ENCODE measurements around the gene TNFAIP1. TPM values are rescaled to one million over a fixed set of nuclear protein-coding genes. Genes with fewer than 3 reads are reported as not detected.
"Not testable (repeated sequence)": the region's sequence is repeated elsewhere in the genome, so short reads cannot be mapped to it uniquely, and the experiment has no call there.

Gene TNFAIP1
- total RNA-seq, 1 donor: 31.8 TPM

DNA sequence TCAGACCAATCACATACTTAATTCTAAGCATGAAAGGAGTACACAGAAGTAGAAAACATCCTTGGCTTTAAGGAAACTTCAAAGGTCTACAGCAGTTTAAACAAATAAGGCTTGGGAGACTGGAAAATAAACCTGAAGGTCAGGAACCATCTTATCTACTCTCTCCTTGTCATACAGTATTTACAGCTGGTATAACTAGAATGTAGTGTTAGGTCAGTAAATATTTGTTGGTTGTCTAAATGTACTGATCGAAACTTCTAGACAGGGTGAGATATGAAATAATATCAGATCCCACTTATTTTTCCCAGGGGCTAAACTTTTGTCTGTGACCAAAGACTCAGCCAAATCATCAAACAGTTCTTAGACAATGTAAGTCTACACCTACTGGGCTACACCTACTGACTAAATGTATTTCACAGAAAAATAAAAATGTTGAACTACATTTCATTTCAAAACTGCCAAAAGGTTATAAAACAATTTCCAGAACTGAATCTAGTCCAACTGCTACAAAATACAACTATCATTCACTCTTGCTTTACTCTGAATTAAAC is 43.7 kb upstream of the TNFAIP1 start:
- Histone ChIP-seq H3K27me3 (ENCODE audit: insufficient read depth, low read length) (peaks cover 6% of the 10 kb centered on the region), H3K4me2 (ENCODE audit: insufficient read depth, low read length) (no peak overlapping the region), H3K9me3 (ENCODE audit: low read depth, low read length) (no peaks in the 10 kb centered on the region)

DNA sequence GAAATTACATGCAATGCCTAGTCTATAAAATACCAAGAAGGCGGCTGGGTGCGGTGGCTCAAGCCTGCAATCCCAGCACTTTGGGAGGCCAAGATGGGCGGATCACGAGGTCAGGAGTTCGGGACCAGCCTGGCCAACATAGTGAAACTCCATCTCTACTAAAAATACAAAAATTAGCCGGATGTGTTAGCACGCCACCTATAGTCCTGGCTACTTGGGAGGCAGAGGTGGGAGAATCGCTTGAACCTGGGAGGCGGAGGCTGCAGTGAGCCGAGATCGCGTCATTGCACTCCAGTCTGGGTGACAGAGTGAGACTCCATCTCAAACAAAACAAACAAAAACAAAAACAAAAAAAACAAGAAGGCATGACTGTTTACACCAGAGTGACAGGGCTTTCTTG is 42.7 kb upstream of the TNFAIP1 start:
- H3K4me2 ChIP-seq (ENCODE audit: insufficient read depth, low read length); H3K4me3 ChIP-seq (ENCODE audit: insufficient read depth, low read length); H3K27ac ChIP-seq (ENCODE audit: low read depth, low read length); DNase-seq (ENCODE audit: insufficient read length, low spot score, missing footprints); H3K79me2 ChIP-seq (ENCODE audit: insufficient read depth, low read length); H4K20me1 ChIP-seq (ENCODE audit: insufficient read depth, low read length); H3K4me1 ChIP-seq (ENCODE audit: insufficient read depth, low read length); H2AFZ ChIP-seq (ENCODE audit: low read length); H3K27me3 ChIP-seq (ENCODE audit: insufficient read depth, low read length); H3K36me3 ChIP-seq (ENCODE audit: insufficient read depth, low read length); H3K9me3 ChIP-seq (ENCODE audit: low read depth, low read length): not testable (repeated sequence)

More for the DNA sequence above, 43.7 kb upstream of the TNFAIP1 start:
- Histone ChIP-seq H3K36me3 (ENCODE audit: insufficient read depth, low read length) (no peaks in the 10 kb centered on the region), H3K4me3 (ENCODE audit: insufficient read depth, low read length) (no peak overlapping the region), H4K20me1 (ENCODE audit: insufficient read depth, low read length) (no peaks in the 10 kb centered on the region), H3K27ac (ENCODE audit: low read depth, low read length) (no peak overlapping the region), H2AFZ (ENCODE audit: low read length) (no peak overlapping the region), H3K4me1 (ENCODE audit: insufficient read depth, low read length) (no peaks in the 10 kb centered on the region), H3K79me2 (ENCODE audit: insufficient read depth, low read length) (no peaks in the 10 kb centered on the region)
- TF ChIP-seq CTCF (IDR thresholded peaks at IDR 0.05; ENCODE audit: extremely low read depth, low read depth, low read length): no peak
- DNase-seq (ENCODE audit: insufficient read length, low spot score, missing footprints): peak; percentile 62

GRCh38 chr17:28293994-28294393 is 41.6 kb upstream of the TNFAIP1 start:
- Histone ChIP-seq H3K9me3 (ENCODE audit: low read depth, low read length) (no peaks in the 10 kb centered on the region), H3K4me2 (ENCODE audit: insufficient read depth, low read length) (no peak overlapping the region), H3K79me2 (ENCODE audit: insufficient read depth, low read length) (no peaks in the 10 kb centered on the region), H3K27me3 (ENCODE audit: insufficient read depth, low read length) (peaks cover 8% of the 10 kb centered on the region), H3K36me3 (ENCODE audit: insufficient read depth, low read length) (no peaks in the 10 kb centered on the region), H3K4me1 (ENCODE audit: insufficient read depth, low read length) (no peaks in the 10 kb centered on the region), H4K20me1 (ENCODE audit: insufficient read depth, low read length) (no peaks in the 10 kb centered on the region), H3K27ac (ENCODE audit: low read depth, low read length) (no peak overlapping the region), H3K4me3 (ENCODE audit: insufficient read depth, low read length) (no peak overlapping the region), H2AFZ (ENCODE audit: low read length) (no peak overlapping the region)
- DNase-seq (ENCODE audit: insufficient read length, low spot score, missing footprints): no peak
- no peak for TF ChIP-seq CTCF (IDR thresholded peaks at IDR 0.05; ENCODE audit: extremely low read depth, low read depth, low read length)

GRCh38 chr17:28295677-28296578 is 39.6 kb upstream of the TNFAIP1 start:
- no peak for TF ChIP-seq CTCF (IDR thresholded peaks at IDR 0.05; ENCODE audit: extremely low read depth, low read depth, low read length)
- Histone ChIP-seq H3K4me2 (ENCODE audit: insufficient read depth, low read length) (no peak overlapping the region), H3K27ac (ENCODE audit: low read depth, low read length) (no peak overlapping the region)

More at GRCh38 chr17:28295677-28296578, 39.6 kb upstream of the TNFAIP1 start:
- DNase-seq (ENCODE audit: insufficient read length, low spot score, missing footprints): no peak
- H4K20me1 ChIP-seq (ENCODE audit: insufficient read depth, low read length): no peaks in the 10 kb centered on the region
- H3K36me3 ChIP-seq (ENCODE audit: insufficient read depth, low read length): no peaks in the 10 kb centered on the region
- H2AFZ ChIP-seq (ENCODE audit: low read length): no peak overlapping the region
- peaks cover 8% of the 10 kb centered on the region for H3K27me3 ChIP-seq (ENCODE audit: insufficient read depth, low read length)
- H3K4me3 ChIP-seq (ENCODE audit: insufficient read depth, low read length): no peak overlapping the region
- no peaks in the 10 kb centered on the region for H3K79me2 ChIP-seq (ENCODE audit: insufficient read depth, low read length)
- no peaks in the 10 kb centered on the region for H3K4me1 ChIP-seq (ENCODE audit: insufficient read depth, low read length)
- no peaks in the 10 kb centered on the region for H3K9me3 ChIP-seq (ENCODE audit: low read depth, low read length)
